Ovary (tissue), 3 donors: ENCODE results near the gene SPRED1.

ENCODE experiments used
- CTCF ChIP-seq, 3 donors: fragments of 450-650 bp in 2 of 3; fragments of 200-600 bp in 1 of 3; IDR thresholded peaks; one replicate each; pipeline versions ENCODE4 v1.5.1 to v1.8.0; 2016 to 2022; ENCODE audit warnings: antibody characterized with exemption in 3 of 3, mild to moderate bottlenecking in 1 of 3
- EP300 ChIP-seq: sonication (generic); formaldehyde crosslinking; IDR thresholded peaks from one replicate; pipeline ENCODE4 v1.6.1; 2017; ENCODE audit warnings: antibody characterized with exemption
- POLR2A ChIP-seq: fragments of 450-650 bp; IDR thresholded peaks from one replicate; pipeline ENCODE4 v1.6.1; 2017; ENCODE audit warnings: antibody characterized with exemption, mild to moderate bottlenecking, moderate library complexity
- donor health status: DM: no; HTN: no; CAD: no.

GRCh38 chr15:38389924-38390542 lies 137.4 kb downstream of the SPRED1 start:
- TF ChIP-seq CTCF (IDR thresholded peaks at IDR 0.05) (peak; percentile 31 to 49 (median 32)), POLR2A (no peak), EP300 (no peak)
